Ishikawa (cell line): ENCODE measurements around the gene EPHB4.

ENCODE experiments used
- CEBPB ChIP-seq: IDR thresholded peaks from 2 replicates; pipeline ENCODE4 v1.6.1; 2012
- CREB1 ChIP-seq: IDR thresholded peaks from 2 replicates; pipeline ENCODE4 v1.6.1; 2012; ENCODE audit warnings: low read depth
- EGR1 ChIP-seq: IDR thresholded peaks from 2 replicates; pipeline ENCODE4 v1.6.1; 2012
- EP300 ChIP-seq: IDR thresholded peaks from 2 replicates; pipeline ENCODE4 v1.6.1; 2012; ENCODE audit warnings: borderline replicate concordance
- FOXM1 ChIP-seq: IDR thresholded peaks from 2 replicates; pipeline ENCODE4 v1.6.1; 2012; ENCODE audit warnings: low read depth, borderline replicate concordance
- NFIC ChIP-seq: IDR thresholded peaks from 2 replicates; pipeline ENCODE4 v1.6.1; 2012
- RAD21 ChIP-seq: IDR thresholded peaks from 2 replicates; pipeline ENCODE4 v1.6.1; 2012; ENCODE audit warnings: low read depth
- TAF1 ChIP-seq: IDR thresholded peaks from 2 replicates; pipeline ENCODE4 v1.6.1; 2012; ENCODE audit warnings: low read depth, mild to moderate bottlenecking
- TCF12 ChIP-seq: IDR thresholded peaks from 2 replicates; pipeline ENCODE4 v1.6.1; 2012; ENCODE audit warnings: low read depth
- TEAD4 ChIP-seq: IDR thresholded peaks from 2 replicates; pipeline ENCODE4 v1.6.1; 2012
- YY1 ChIP-seq: IDR thresholded peaks from 2 replicates; pipeline ENCODE4 v1.6.1; 2012; ENCODE audit warnings: low read depth
- ZBTB7A ChIP-seq: IDR thresholded peaks from 2 replicates; pipeline ENCODE4 v1.6.1; 2012; ENCODE audit warnings: low read depth
- TF ChIP-seq, protein P1 (sequence below): IDR thresholded peaks from 2 replicates; pipeline ENCODE4 v1.6.1; 2012; ENCODE audit warnings: low read depth, mild to moderate bottlenecking
- TF ChIP-seq, protein P2 (sequence below): IDR thresholded peaks from 2 replicates; pipeline ENCODE4 v1.6.1; 2012
- TF ChIP-seq, protein P3 (sequence below): IDR thresholded peaks from 2 replicates; pipeline ENCODE4 v1.6.1; 2012

EPHB4 gene

DNA sequence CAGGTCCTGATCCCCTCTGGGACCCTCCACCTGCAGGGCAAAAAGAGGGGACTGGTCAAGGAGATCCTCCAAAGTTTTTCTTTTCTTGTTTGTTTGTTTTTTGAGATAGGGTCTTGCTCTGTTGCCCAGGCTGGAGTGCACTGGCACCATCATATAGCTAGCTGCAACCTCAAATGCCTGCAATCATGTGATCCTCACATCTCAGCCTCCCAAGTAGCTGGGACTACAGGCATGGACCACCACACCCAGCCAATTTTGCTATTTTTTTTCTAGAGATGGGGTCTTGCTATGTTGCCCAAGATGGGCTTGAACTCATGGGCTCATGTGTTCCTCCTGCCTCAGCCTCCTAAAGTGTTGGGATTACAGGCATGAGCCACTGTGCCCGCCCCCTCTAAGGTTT, 41.0 kb downstream of the EPHB4 start:
- no peak for TF ChIP-seq YY1
- TF ChIP-seq EP300: no peak
- no peak for TF ChIP-seq EGR1
- TF ChIP-seq TEAD4: no peak
- TF ChIP-seq RAD21: no peak

DNA sequence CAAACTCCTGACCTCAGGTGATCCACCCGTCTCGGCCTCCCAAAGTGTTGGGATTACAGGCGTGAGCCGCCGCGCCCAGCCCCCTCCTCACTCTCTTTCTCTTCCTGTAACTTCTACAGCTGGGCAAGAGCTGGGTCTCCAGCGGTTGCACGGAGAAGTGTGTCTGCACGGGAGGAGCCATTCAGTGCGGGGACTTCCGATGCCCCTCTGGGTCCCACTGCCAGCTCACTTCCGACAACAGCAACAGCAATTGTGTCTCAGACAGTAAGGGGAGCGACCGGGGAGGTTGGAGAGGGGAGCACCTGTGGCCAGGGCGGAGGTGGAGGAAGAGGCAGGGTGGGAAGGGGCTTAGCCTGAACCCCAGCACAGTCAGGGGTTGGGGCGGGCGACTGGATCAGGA, 41.4 kb downstream of the EPHB4 start:
- no peak for TF ChIP-seq TAF1
- TF ChIP-seq YY1: no peak
- TF ChIP-seq CEBPB: no peak
- TF ChIP-seq, protein P1, sequence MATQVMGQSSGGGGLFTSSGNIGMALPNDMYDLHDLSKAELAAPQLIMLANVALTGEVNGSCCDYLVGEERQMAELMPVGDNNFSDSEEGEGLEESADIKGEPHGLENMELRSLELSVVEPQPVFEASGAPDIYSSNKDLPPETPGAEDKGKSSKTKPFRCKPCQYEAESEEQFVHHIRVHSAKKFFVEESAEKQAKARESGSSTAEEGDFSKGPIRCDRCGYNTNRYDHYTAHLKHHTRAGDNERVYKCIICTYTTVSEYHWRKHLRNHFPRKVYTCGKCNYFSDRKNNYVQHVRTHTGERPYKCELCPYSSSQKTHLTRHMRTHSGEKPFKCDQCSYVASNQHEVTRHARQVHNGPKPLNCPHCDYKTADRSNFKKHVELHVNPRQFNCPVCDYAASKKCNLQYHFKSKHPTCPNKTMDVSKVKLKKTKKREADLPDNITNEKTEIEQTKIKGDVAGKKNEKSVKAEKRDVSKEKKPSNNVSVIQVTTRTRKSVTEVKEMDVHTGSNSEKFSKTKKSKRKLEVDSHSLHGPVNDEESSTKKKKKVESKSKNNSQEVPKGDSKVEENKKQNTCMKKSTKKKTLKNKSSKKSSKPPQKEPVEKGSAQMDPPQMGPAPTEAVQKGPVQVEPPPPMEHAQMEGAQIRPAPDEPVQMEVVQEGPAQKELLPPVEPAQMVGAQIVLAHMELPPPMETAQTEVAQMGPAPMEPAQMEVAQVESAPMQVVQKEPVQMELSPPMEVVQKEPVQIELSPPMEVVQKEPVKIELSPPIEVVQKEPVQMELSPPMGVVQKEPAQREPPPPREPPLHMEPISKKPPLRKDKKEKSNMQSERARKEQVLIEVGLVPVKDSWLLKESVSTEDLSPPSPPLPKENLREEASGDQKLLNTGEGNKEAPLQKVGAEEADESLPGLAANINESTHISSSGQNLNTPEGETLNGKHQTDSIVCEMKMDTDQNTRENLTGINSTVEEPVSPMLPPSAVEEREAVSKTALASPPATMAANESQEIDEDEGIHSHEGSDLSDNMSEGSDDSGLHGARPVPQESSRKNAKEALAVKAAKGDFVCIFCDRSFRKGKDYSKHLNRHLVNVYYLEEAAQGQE: no peak
- no peak for TF ChIP-seq TCF12
- no peak for TF ChIP-seq EGR1
- no peak for TF ChIP-seq EP300
- no peak for TF ChIP-seq TEAD4
- no peak for TF ChIP-seq FOXM1
- no peak for TF ChIP-seq ZBTB7A
- TF ChIP-seq, protein P2, sequence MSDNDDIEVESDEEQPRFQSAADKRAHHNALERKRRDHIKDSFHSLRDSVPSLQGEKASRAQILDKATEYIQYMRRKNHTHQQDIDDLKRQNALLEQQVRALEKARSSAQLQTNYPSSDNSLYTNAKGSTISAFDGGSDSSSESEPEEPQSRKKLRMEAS: no peak
- TF ChIP-seq NFIC: no peak
- TF ChIP-seq RAD21: no peak
- TF ChIP-seq, protein P3, sequence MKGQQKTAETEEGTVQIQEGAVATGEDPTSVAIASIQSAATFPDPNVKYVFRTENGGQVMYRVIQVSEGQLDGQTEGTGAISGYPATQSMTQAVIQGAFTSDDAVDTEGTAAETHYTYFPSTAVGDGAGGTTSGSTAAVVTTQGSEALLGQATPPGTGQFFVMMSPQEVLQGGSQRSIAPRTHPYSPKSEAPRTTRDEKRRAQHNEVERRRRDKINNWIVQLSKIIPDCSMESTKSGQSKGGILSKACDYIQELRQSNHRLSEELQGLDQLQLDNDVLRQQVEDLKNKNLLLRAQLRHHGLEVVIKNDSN: no peak
- no peak for TF ChIP-seq CREB1

DNA sequence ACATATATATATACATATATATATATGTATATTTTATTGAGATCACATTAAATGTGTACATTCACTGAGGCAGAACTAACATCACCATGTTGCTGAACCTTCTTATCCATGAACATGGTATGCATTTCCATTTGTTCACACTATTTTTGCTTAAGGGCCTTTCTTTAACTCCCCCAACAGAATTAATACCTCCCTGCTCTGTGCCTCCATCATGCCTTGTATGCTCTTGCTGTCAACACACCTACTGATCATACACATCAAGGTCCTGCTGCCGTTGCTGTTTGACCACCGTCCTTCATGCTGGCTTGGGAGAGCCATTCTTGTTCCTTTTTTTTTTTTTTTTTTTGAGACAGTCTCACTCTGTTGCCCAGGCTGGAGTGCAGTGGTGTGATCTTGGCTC, 43.5 kb downstream of the EPHB4 start:
- TF ChIP-seq TEAD4: no peak
- no peak for TF ChIP-seq EGR1
- TF ChIP-seq, protein P2: no peak
- no peak for TF ChIP-seq EP300
- no peak for TF ChIP-seq ZBTB7A
- no peak for TF ChIP-seq NFIC
- TF ChIP-seq CEBPB: no peak
- no peak for TF ChIP-seq TAF1
- TF ChIP-seq TCF12: no peak
- TF ChIP-seq YY1: no peak
- no peak for TF ChIP-seq RAD21
- TF ChIP-seq, protein P3: no peak
- TF ChIP-seq FOXM1: no peak
- TF ChIP-seq, protein P1: no peak
- TF ChIP-seq CREB1: no peak

DNA sequence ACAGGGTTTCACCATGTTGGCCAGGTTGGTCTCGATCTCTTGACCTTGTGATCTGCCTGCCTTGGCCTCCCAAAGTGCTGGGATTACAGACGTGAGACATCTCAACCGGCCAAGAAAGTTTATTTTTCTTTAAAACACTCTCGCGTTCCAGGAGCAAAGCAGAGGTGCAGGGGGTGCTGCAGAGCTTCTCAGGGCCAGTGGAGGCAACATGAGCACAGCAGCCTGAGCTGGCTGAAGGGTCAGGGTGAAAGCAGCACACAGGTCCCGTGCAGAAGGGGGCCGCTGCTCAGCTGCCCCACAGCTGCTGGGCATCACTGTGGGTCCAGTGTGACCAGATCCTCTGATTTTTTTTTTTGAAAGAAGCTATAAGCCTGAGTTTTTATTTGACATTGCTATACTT, 46.1 kb downstream of the EPHB4 start:
- no peak for TF ChIP-seq CREB1
- TF ChIP-seq TEAD4: no peak
- TF ChIP-seq, protein P1: no peak
- no peak for TF ChIP-seq ZBTB7A
- TF ChIP-seq, protein P2: no peak
- no peak for TF ChIP-seq RAD21
- TF ChIP-seq YY1: no peak
- TF ChIP-seq EGR1: no peak
- no peak for TF ChIP-seq FOXM1
- no peak for TF ChIP-seq NFIC
- no peak for TF ChIP-seq TAF1
